Gastrocnemius medialis (tissue), 4 donors: ENCODE results near the gene DCHS2. TPM values are rescaled to one million over a fixed set of nuclear protein-coding genes. Genes with fewer than 3 reads are reported as not detected.

Experiments used
- ATAC-seq, 2 donors: fragments of 150-250 bp; one replicate each; pipeline ENCODE4 v1.9.1; 2016
- DNase-seq, 2 donors: peaks; one replicate each; pipeline ENCODE4 v3.0.0-alpha.2; 2019
- H3K27ac ChIP-seq, 4 donors: fragments of 200-600 bp; sonication (generic); 1 replicate in 1 of 4; 2 replicates in 3 of 4; pipeline ENCODE4 v1.5.1; 2016 to 2018; ENCODE audit warnings: mild to moderate bottlenecking in 2 of 4, moderate library complexity in 1 of 4
- H3K27me3 ChIP-seq, 3 donors: fragments of 200-600 bp; sonication (generic) in 2 of 3; 1 replicate in 1 of 3; 2 replicates in 2 of 3; pipeline versions ENCODE4 v1.5.1 to v1.6.0; 2016 to 2019; ENCODE audit warnings: mild to moderate bottlenecking in 1 of 3, moderate library complexity in 1 of 3
- H3K36me3 ChIP-seq, 2 donors: fragments of 200-600 bp; sonication (generic) in 1 of 2; one replicate each; pipeline ENCODE4 v1.5.1; 2017 to 2018
- H3K4me1 ChIP-seq, 2 donors: fragments of 200-600 bp; sonication (generic) in 1 of 2; one replicate each; pipeline ENCODE4 v1.5.1; 2016 to 2017; ENCODE audit warnings: mild to moderate bottlenecking in 2 of 2
- H3K4me3 ChIP-seq, 4 donors: fragments of 200-600 bp; sonication (generic) in 3 of 4; 1 replicate in 1 of 4; 2 replicates in 3 of 4; pipeline ENCODE4 v1.5.1; 2016 to 2019; ENCODE audit warnings: mild to moderate bottlenecking in 2 of 4
- H3K9me3 ChIP-seq, 3 donors: fragments of 200-600 bp; sonication (generic) in 2 of 3; 1 replicate in 1 of 3; 2 replicates in 2 of 3; pipeline ENCODE4 v1.5.1; 2016 to 2019
- CTCF ChIP-seq, 5 experiments: fragments of 450-650 bp in 3 of 5; fragments of 200-600 bp in 2 of 5; sonication (generic) in 2 of 5; IDR thresholded peaks in 4 of 5; conservative IDR thresholded peaks in 1 of 5; 1 replicate in 4 of 5; 2 replicates in 1 of 5; pipeline ENCODE4 v1.5.1; 2016 to 2019; ENCODE audit warnings: antibody characterized with exemption in 5 of 5, mild to moderate bottlenecking in 3 of 5, moderate library complexity in 3 of 5
- POLR2A ChIP-seq, 2 donors: fragments of 450-650 bp; IDR thresholded peaks; one replicate each; pipeline ENCODE4 v1.6.1; 2017; ENCODE audit warnings: antibody characterized with exemption in 2 of 2, mild to moderate bottlenecking in 2 of 2, moderate library complexity in 2 of 2
- in situ Hi-C, 4 donors: fragments of 200-750 bp; cut with MboI; loops; one replicate each; pipeline versions ENCODE4 v1.15.0 to v1.8.0; 2017; ENCODE audit warnings: low sequenced_read_pairs in 4 of 4
- intact Hi-C: fragments of 100-400 bp; cut with DNase I; formaldehyde crosslinking; loops from one replicate; pipeline ENCODE4 v1.15.1; 2023; ENCODE audit warnings: low total_unique reads
- total RNA-seq, 4 donors: library from RNA; depleted of rRNA; stranded (reverse); fragments of >200 nt; gene quantifications; one replicate each; pipeline versions ENCODE4 v1.1.0 to v1.2.3, GENCODE V29; 2016

The DCHS2 gene
- total RNA-seq, 4 donors from 2014 or later = under 0.01 to 0.18 (median 0.04) TPM

GRCh38 chr4:154328030-154328429 lies 163.6 kb downstream of the DCHS2 start:
- DNase-seq (no peak), ATAC-seq (no peak)
- Histone ChIP-seq H3K9me3 (no peaks in the 10 kb centered on the region), H3K27ac (no peak overlapping the region), H3K4me3 (no peak overlapping the region), H3K4me1 (no peaks in the 10 kb centered on the region), H3K36me3 (no peaks in the 10 kb centered on the region), H3K27me3 (peaks cover 0 to 10% (median 5%) of the 10 kb centered on the region in 3 donors)
- intact Hi-C loops (loop anchor here (10.0 kb wide), 1 partner anchor 297 kb away; no protein-coding TSS in a partner anchor), in situ Hi-C loops (no loop called here)
- TF ChIP-seq CTCF (IDR thresholded peaks at IDR 0.05 in 4 of 5, conservative IDR thresholded peaks at IDR 0.05 in 1 of 5) = no peak
- no peak for TF ChIP-seq POLR2A (IDR thresholded peaks at IDR 0.05)

- in situ Hi-C loops (loop anchor here in 1 of 4 donors (25.0 kb wide), 1 partner anchor 533 kb away; the partner anchor contains the start of gene SFRP2), intact Hi-C loops (loop anchor here (10.0 kb wide), 1 partner anchor 304 kb away; no protein-coding TSS in a partner anchor)
- H3K4me3 ChIP-seq = no peak overlapping the region
- peaks cover 0 to 9% (median 0%) of the 10 kb centered on the region in 3 donors for H3K9me3 ChIP-seq
- ATAC-seq (no peak), DNase-seq (no peak)
- H3K27ac ChIP-seq = no peak overlapping the region
- H3K27me3 ChIP-seq = no peaks in the 10 kb centered on the region
- H3K4me1 ChIP-seq = no peaks in the 10 kb centered on the region
- TF ChIP-seq CTCF (IDR thresholded peaks at IDR 0.05 in 4 of 5, conservative IDR thresholded peaks at IDR 0.05 in 1 of 5) (no peak), POLR2A (IDR thresholded peaks at IDR 0.05) (no peak)
- no peaks in the 10 kb centered on the region for H3K36me3 ChIP-seq
Measured at GRCh38 chr4:154320521-154320920, 171.1 kb downstream of the DCHS2 start.

- ATAC-seq (no peak), DNase-seq (no peak)
- no peak overlapping the region for H3K27ac ChIP-seq
- TF ChIP-seq CTCF (IDR thresholded peaks at IDR 0.05 in 4 of 5, conservative IDR thresholded peaks at IDR 0.05 in 1 of 5) (no peak), POLR2A (IDR thresholded peaks at IDR 0.05) (no peak)
- no peak overlapping the region for H3K4me3 ChIP-seq
- H3K4me1 ChIP-seq = no peaks in the 10 kb centered on the region
- no peaks in the 10 kb centered on the region for H3K27me3 ChIP-seq
- no peaks in the 10 kb centered on the region for H3K36me3 ChIP-seq
- H3K9me3 ChIP-seq = peaks cover 0 to 9% (median 0%) of the 10 kb centered on the region in 3 donors
- intact Hi-C loops = loop anchor here (10.0 kb wide), 1 partner anchor 305 kb away; no protein-coding TSS in a partner anchor
- in situ Hi-C loops = loop anchor here in 1 of 4 donors (25.0 kb wide), 1 partner anchor 532 kb away; the partner anchor contains the start of gene SFRP2
Measured at GRCh38 chr4:154319736-154320135, 171.9 kb downstream of the DCHS2 start.

DNA sequence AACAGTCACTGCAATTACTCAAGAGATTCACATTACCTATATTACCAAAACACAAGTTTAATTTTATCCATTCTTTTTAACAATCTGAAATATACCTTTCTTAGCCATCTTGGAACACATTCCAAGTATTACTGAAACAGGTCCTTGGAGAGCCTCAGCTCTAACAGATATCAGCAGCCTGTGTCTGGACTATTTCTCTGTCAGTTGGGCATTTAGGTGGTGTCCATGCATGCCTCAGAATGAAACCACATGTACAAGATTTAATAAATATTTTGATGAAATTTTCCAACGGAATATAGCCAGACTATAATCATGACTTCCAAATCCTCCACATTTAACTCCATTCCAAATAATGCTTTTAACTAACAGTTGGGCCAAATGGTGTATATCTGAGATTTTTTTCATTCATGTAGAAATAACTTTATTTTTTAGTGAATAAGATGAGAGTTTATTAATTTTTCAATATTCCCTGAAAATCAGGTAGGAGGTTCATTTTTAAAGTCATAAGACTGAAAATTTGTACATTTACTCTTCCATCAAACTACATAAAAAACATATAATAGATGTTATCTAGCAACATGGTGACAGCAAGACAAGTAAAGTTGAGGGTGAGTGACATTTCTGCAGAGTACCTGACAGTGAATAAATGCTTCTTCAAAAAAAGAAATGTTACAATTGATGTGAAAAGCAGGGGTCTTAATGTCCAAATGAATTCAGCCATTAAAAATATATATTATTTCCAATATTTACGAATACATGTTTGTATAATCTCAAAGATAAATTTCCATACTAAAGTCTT lies 174.2 kb downstream of the DCHS2 start:
- TF ChIP-seq CTCF (IDR thresholded peaks at IDR 0.05 in 4 of 5, conservative IDR thresholded peaks at IDR 0.05 in 1 of 5) = no peak
- no peak overlapping the region for H3K4me3 ChIP-seq
- no peaks in the 10 kb centered on the region for H3K4me1 ChIP-seq
- no peaks in the 10 kb centered on the region for H3K36me3 ChIP-seq
- intact Hi-C loops = no loop called here
- in situ Hi-C loops = loop anchor here in 1 of 4 donors (25.0 kb wide), 1 partner anchor 530 kb away; the partner anchor contains the start of gene SFRP2
- no peaks in the 10 kb centered on the region for H3K27me3 ChIP-seq
- no peak for ATAC-seq
- H3K27ac ChIP-seq = no peak overlapping the region
- DNase-seq = no peak
- H3K9me3 ChIP-seq = peaks cover 0 to 9% (median 0%) of the 10 kb centered on the region in 3 donors
